ENCODE results near the gene PILRA.

PILRA gene

DNA sequence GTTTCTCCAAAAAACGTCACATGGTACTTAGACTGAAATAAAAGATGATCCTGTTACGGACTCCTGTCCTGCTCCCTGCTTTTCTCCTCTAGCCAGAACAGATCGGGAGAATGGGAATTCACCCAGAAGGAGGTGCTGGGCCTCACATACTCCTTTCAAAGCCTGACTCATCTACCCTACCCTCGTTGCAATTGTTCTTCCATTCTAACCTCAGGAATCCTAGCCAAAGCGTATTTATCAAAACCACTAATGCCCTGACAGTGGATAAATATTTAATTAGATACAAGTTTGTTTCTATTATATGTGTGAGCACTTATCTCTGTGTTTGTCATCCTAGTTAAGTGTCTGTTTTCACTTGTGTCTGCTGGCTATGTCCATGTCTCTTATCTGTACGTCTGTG lies 33.5 kb downstream of the PILRA start:
- in situ Hi-C loops (cut with MboI; ENCODE audit: low sequenced_read_pairs), result no loop called here

DNA sequence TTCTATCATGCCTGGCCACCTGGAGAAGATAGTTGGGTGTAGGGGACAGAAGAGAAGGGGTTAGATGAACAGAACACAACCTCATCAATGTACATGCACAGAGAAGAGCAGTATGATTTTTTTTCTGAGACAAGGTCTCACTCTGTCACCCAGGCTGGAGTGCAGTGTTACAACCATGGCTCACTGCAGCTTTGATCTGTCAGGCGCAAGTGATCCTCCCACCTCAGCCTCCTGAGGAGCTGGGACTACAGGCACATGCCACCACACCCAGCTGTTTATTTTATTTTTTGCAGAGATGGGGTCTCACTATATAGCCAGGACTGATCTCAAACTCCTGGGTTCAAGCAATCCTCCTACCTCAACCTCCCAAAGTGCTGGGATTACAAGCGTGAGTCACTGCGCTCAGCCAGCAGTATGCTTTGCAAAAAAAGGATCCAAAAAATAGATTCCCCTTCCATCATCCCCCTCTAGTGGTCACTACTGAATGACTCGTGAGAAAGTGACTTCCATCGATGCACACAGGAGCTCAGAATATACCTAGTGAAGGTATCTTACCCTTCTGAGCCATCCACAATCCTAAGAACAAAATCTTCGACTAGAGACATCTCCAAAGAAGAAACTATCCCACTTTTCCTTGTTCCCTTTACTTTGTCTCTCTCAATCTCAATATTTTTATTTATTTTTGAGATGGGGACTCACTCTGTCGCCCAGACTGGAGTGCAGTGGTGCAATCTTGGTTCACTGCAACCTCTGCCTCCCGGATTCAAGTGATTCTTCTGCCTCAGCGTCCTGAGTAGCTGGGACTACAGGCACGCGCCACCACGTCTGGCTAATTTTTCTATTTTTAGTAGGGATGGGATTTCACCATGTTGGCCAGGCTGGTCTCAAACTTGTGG lies 34.2 kb downstream of the PILRA start:
- in situ Hi-C loops (cut with MboI; ENCODE audit: low sequenced_read_pairs), result no loop called here

DNA sequence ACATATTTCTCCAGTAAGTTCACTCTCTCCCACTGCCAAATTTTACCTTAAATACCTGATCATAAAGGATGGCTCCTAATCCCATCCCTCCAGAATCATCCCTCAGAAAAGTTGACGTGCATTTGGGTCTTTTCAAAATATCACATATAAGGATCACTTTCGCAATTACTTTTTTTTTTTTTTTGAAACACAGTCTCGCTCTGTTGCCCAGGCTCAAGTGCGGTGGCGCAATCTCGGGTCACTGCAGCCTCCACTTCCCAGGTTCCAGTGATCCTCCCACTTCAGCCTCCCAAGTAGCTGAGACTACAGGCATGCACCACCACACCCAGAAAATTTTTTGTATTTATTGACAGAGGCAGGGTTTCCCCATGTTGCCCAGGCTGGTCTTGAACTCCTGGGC lies 37.8 kb downstream of the PILRA start:
- in situ Hi-C loops (cut with MboI; ENCODE audit: low sequenced_read_pairs), result no loop called here

DNA sequence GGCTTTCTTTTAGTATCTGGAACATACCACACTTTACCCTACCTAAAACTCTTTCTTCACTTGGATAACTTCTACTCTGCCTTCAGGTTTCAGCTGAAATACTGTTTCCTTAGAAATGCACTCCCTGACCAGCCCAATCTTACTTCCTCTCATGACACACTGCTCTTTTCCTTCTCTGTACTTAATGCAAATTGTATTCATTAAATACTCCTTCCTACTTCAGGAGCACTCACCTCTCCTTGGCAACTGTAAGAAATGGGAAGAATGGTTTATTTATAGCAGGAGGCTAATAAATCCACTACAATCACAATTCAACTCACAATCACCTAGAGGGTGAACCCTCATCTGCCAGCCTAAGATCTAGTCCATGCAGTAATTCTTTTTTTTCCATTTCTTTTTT lies 40.1 kb downstream of the PILRA start:
- in situ Hi-C loops (cut with MboI; ENCODE audit: low sequenced_read_pairs), result no loop called here

DNA sequence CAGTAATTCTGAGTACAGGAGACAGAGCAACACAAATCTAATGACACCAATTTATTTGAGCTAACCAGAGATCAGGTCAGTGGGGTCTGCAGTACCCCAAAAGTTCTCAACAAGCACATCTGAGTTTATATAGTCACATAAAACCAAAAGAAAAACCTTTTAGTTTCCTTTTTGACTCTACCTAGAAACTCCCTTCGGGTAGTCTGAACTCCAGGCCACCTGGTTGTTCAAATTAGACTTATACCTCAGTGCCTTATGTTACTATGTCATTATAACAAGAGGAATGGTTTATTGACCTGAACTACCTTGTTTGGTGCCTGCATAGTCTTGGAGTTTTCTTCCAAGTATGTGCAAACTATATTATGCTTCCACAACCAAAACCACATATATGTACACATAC lies 40.6 kb downstream of the PILRA start:
- in situ Hi-C loops (cut with MboI; ENCODE audit: low sequenced_read_pairs), result no loop called here

DNA sequence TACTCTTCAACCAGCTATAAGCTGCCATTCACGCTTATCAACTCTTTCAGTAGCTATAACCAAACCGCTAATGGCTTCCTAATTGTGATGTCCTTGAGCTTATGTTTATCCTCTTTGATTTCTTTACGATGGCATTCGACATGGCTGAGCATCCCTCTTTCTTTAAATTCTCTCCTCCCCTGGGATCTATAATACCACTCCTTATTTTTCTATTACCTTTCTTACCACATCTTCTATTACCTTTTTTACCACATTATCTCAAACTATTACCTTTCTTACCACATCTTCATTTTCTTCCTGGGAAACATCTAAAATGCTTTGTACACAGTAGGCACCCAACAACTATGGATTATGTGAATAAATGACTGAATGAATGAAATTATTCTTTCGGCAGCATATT lies 42.2 kb downstream of the PILRA start:
- in situ Hi-C loops (cut with MboI; ENCODE audit: low sequenced_read_pairs), result no loop called here

DNA sequence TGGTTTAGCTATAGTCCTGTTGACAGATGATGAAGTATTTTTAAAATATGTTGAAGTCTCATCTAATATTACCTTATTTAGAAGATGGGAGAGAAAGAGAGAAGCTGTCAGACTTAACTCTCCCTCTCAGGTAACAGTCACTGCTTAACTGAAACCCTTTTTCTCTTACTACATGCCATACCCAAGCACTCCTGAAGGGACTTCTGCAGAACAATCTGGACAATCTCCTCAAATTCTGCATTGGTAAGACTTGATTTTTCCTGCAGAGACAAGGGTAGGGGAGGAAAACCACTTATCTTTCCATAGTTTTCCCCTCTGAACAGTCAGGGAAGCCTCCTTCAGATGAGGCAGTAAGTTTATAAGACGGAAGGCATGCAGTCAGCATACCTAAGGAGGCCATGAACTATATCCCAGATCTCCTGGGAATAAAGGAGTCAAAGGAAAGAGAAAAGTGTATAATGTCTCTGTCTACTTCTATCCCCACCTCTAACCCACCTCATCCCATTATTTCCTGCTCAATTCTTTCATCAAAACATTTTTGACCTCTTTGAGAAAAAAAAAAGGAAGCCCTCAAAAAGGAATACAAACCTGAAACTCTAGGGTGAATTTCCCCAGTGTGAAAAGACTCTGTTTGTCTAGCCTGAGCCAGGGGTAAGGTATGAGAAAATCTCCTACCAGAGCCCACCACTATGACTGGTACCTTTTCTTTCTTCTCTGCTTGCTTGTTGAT lies 45.8 kb downstream of the PILRA start:
- in situ Hi-C loops (cut with MboI; ENCODE audit: low sequenced_read_pairs), result no loop called here

DNA sequence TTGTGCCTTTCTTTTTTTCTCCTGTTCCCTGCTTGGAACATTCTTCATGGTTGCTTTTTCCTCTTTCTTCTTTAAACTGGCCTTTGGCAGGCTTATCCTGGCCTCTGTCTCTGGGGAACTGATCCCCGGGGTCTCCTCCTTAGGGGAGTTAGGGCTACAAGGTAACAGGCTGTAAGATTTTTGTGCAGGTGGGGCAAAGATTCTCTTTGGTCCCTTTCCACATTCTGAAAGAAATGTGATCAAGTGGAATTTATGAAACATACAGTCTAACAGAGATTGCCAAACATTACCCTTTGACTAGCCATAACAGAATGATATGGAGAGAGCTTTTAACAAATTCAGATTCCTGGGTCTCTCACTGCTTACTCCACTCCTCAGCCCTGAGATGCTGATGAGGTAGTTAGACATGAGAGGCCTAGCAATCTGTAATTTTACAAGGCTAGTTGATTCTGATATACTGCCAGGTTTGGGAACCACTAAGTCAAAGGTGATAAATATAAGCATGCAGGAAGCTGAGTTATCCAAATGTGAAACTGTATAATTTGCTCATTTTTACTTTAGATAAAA lies 46.5 kb downstream of the PILRA start:
- in situ Hi-C loops (cut with MboI; ENCODE audit: low sequenced_read_pairs), result no loop called here

DNA sequence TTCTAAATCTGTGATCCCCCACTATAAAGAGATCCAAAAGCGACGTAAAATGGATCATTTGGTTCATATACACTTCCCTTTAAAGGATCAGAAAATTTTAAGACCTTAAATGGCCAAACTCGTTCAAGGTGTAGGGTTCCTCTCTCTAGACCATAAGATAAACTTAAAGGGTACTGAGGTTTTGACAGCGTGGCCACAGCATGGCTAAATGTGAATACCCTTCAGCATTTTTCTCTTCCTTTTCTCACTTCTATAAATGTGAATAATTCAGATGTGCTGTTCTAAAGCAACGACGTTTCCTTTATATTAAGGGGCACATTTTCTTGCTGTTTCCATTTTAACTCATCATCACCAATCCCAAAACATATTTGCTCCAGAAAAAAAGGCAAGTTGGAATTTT lies 50.0 kb downstream of the PILRA start:
- in situ Hi-C loops (cut with MboI; ENCODE audit: low sequenced_read_pairs), result no loop called here

DNA sequence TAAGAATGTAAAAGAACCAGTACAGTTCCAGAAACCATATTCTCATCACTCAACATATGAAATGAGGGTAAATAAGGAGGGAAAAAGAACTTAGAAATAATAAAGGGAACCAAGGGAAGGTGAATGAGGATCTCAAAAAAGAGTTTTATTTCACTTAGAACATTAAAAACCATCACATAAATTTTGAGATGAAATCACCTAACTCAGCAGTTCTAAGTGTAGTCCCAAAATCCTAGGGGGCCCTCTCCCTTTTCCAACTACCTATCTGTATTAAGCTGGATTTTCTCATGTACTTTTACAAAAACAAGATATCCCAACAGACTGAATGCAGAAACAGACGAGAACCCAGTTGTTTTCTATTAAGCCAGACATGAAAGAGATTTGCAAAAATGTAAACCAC lies 52.1 kb downstream of the PILRA start:
- in situ Hi-C loops (cut with MboI; ENCODE audit: low sequenced_read_pairs), result no loop called here

DNA sequence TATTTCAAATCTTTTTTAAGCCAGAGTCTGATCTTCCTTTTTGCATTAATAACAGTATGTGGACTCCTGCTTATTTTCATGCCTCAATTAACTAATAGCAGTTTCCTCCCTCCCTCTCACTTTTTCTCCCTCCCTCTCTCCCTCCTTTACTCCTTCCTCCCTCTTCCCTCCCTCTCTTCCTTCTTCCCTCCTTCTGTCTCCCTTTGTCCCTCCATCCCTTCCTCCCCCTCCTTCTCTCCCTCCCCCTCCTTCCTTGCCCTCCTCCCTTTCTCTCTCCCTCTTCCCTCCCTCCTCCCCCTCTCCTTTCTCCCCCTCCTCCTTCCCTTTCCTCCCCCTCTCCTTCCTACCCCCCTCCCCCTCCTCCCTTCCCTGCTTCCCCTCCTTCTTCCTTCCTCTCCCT lies 53.2 kb downstream of the PILRA start:
- in situ Hi-C loops (cut with MboI; ENCODE audit: low sequenced_read_pairs), result no loop called here

DNA sequence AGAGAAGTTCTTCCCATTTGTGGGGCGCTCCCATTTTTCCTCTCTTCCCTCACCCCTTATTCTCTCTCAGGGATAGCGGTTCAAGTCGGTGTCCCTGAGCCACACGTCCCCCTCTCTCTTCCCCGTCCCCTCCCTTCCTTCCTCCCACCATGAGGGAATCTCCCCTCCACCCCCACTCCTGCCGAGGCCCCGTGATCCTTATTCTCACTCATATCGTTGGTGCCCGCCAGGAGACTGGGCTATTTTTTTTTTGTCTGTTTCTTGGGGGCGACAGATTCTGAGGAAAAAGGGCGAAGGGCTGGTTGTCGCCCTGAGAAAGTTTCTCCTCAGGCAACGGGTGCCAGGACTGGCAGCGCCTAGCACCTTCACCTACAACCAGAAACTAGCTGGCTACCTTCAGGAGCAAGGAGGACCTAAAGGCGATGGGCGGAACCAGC lies 54.5 kb downstream of the PILRA start:
- in situ Hi-C loops (cut with MboI; ENCODE audit: low sequenced_read_pairs), result no loop called here

DNA sequence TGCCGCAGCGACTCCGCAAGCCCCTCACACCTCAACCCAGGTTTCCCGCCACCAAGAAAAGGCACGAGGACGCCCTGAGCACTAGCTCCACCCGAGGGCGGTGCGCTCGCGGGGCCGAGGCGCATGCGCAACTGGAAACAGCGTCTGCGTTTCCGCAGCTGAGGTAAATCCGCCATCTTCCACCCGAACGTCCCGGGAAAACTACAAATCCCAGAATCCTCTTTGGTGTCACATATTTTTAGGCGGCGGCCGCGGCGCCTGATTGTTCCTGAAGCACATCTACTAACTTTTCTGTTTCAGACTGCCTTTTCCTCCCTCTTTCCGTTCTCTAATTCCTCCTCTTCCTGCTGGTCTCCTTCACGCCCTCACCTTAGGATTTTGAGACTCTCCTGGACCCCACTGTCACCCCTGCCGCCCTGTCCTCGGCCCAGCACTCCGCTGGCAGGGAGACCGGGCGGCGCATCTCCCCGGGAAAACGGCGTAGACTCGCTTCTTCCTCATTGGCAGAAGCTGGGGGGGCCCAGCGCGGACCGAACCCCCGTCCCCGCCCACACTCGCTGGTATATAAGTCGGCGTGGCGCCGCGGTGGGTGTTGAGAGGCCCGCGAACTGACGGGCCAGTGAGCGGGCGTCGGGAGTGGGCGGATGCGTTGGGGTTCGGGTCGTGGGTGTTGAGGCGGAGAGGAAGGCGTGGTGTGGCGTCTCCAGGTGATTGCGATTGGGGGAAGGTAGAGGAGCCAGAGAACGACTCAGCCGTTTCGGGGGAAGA lies 55.1 kb downstream of the PILRA start, which contains the start of gene ZCWPW1:
Gene ZCWPW1, minus strand, starts transcription at position 505 of the 768 bp plus-strand sequence. CDS start 8,054 bp downstream, outside the sequence.
- in situ Hi-C loops (cut with MboI; ENCODE audit: low sequenced_read_pairs), result no loop called here

DNA sequence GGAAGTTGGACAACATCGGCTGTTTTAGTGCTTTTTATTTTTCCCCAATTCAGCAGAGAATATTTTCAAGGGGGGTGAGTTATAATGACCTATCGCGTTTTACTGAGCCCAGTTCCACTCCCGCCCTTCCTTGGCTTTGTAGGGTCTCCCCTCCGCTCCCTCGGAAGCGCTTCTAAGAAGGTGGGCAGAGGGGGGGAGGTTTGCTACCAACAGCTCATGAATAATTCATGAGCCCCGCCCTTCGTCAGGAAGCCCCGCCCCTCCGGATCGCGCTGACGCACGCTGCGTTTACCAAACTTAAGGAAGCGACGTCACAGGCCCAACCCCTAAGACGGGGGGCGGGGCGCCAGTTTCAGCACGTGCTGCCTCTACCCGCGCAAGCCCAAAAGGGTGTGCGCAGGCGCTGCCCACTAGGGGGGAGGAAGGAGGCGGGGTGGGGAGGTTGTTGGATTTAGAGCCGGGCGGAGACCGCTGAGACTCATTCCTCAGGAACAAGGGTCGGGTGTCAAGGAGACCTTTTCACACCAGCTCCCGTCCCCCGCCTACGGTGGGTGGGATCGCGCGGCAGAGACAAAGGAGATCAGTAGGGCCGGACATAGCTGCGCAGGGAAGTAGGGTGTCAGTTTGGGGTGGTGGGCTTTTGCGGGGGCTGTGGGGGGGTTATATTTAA lies 55.8 kb downstream of the PILRA start:
- in situ Hi-C loops (cut with MboI; ENCODE audit: low sequenced_read_pairs), result no loop called here

DNA sequence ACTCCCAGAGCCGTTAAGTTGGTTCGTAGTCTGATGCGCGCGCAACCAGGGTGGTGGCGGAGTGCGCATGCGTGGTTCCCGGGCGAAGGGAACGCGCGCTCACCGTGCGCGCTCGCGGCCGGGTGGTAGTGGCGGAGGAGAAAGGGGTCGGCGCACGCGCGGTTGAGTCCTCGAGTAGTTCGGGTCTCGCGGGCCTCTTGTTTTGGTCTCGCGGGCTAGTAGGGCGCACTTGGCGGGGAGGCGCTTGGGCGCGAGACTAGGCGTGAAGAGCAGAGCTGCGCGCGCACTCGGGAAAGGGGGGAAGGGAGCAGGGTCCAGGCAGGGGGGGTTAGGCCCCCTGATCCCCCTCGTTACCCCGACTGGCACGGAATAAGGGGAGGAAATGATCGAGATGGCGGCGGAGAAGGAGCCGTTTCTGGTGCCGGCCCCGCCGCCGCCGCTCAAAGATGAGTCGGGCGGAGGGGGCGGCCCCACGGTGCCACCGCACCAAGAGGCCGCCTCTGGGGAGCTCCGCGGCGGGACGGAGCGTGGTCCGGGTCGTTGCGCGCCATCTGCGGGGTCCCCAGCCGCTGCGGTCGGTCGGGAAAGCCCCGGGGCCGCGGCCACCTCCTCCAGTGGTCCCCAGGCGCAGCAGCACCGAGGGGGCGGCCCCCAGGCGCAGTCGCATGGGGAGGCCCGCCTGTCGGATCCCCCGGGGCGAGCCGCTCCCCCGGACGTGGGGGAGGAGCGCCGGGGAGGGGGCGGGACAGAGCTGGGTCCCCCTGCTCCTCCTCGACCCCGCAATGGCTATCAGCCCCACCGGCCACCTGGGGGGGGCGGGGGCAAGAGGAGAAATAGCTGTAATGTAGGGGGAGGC lies 56.6 kb downstream of the PILRA start, which contains the start of gene MEPCE:
Gene MEPCE, plus strand, starts transcription at position 195 of the 856 bp plus-strand sequence. Its CDS starts 188 bp downstream, at position 383.
- in situ Hi-C loops (cut with MboI; ENCODE audit: low sequenced_read_pairs), result no loop called here

DNA sequence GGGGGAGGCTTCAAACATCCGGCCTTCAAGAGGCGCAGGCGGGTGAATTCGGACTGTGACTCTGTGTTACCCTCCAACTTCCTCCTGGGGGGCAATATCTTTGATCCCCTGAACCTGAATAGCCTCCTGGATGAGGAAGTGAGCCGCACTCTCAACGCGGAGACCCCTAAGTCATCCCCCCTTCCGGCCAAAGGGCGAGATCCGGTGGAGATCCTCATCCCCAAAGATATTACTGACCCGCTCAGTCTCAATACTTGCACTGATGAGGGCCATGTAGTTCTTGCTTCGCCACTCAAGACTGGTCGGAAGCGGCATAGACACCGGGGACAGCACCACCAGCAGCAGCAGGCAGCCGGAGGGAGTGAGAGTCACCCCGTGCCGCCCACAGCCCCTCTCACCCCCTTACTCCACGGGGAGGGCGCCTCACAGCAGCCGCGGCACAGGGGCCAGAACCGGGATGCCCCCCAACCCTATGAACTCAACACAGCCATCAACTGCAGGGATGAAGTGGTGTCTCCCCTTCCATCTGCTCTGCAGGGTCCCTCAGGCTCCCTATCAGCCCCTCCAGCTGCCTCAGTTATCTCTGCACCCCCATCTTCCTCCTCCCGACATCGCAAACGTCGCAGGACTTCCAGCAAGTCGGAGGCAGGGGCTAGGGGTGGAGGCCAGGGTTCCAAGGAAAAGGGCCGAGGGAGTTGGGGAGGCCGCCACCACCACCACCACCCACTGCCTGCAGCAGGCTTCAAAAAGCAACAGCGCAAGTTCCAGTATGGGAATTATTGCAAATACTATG lies 57.4 kb downstream of the PILRA start:
- in situ Hi-C loops (cut with MboI; ENCODE audit: low sequenced_read_pairs), result no loop called here

DNA sequence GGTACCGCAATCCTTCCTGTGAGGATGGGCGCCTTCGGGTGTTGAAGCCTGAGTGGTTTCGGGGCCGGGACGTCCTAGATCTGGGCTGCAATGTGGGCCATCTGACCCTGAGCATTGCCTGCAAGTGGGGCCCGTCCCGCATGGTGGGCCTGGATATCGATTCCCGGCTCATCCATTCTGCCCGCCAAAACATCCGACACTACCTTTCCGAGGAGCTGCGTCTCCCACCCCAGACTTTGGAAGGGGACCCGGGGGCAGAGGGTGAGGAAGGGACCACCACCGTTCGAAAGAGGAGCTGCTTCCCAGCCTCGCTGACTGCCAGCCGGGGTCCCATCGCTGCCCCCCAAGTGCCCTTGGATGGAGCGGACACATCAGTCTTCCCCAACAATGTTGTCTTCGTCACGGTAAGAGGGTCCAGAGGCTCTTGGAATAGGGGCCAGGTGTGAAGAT lies 58.0 kb downstream of the PILRA start:
- in situ Hi-C loops (cut with MboI; ENCODE audit: low sequenced_read_pairs), result no loop called here

DNA sequence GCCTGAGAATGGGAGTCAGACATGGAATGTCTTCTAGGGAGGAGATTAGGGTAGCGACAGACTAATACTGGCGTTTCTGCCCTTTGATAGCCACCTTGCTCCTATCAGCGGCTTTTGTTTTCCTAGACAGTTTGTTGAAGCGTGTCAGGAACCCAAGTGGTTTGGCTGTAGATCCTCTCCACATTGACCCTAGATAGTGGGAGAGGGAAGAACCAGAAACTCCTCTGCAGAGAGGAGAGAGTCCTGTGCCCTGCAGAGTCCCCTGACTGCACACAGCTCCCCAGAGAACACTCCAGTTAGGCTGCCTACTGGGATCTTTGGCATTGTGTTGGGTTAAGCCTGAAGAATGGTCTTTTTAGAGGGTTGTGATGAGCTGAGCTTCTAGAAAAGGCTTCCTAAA lies 58.8 kb downstream of the PILRA start:
- in situ Hi-C loops (cut with MboI; ENCODE audit: low sequenced_read_pairs), result no loop called here

All from HL-60/S4 (cell line).